T-helper 2 cell treated with Interferon-gamma antibody and Interleukin-4, amounts not matched to agents 100 ng/mL and 5 ng/mL, for 36 hours (primary cell): ENCODE measurements around the gene JMJD1C. TPM values are rescaled to one million over a fixed set of nuclear protein-coding genes. Genes with fewer than 3 reads are reported as not detected.

ENCODE experiments used
- intact Hi-C: fragments of 100-400 bp; cut with micrococcal nuclease; formaldehyde crosslinking; loops from one replicate; pipeline ENCODE4 v1.15.1; 2023
- total RNA-seq: library from RNA; stranded (reverse); gene quantifications from 2 replicates; pipeline ENCODE4 v1.2.3, GENCODE V29; 2022

Gene JMJD1C
- total RNA-seq, 1 donor from 2014 or later: 43.3 TPM

- intact Hi-C loops: no loop called here
Observed at GRCh38 chr10:63481815-63482421, 16.1 kb upstream of the JMJD1C start.

GRCh38 chr10:63480237-63480636 lies 14.5 kb upstream of the JMJD1C start:
- intact Hi-C loops: no loop called here

GRCh38 chr10:63478564-63478963 lies 12.8 kb upstream of the JMJD1C start:
- intact Hi-C loops: no loop called here

- intact Hi-C loops: no loop called here
Observed at GRCh38 chr10:63477927-63478326, 12.2 kb upstream of the JMJD1C start.

GRCh38 chr10:63474488-63474887 lies 8.7 kb upstream of the JMJD1C start:
- intact Hi-C loops: no loop called here

- intact Hi-C loops: no loop called here
Observed at GRCh38 chr10:63470928-63471327, 5.2 kb upstream of the JMJD1C start.

- intact Hi-C loops: no loop called here
Observed at GRCh38 chr10:63468947-63469346, 3.2 kb upstream of the JMJD1C start.

GRCh38 chr10:63467841-63468240 lies 2.1 kb upstream of the JMJD1C start:
- intact Hi-C loops: no loop called here

GRCh38 chr10:63466144-63466935 lies 563 bp upstream of the JMJD1C start:
- intact Hi-C loops: no loop called here

GRCh38 chr10:63464402-63465292 lies 1.1 kb downstream of the JMJD1C start:
- intact Hi-C loops: loop anchor here (1.0 to 2.0 kb wide), 4 partner anchors 58 to 248 kb away; no protein-coding TSS in a partner anchor

GRCh38 chr10:63462442-63462841 lies 3.3 kb downstream of the JMJD1C start:
- intact Hi-C loops: no loop called here

- intact Hi-C loops: no loop called here
Observed at GRCh38 chr10:63458177-63458576, 7.6 kb downstream of the JMJD1C start.

GRCh38 chr10:63457594-63457993 lies 8.2 kb downstream of the JMJD1C start:
- intact Hi-C loops: no loop called here

GRCh38 chr10:63456437-63457210 lies 9.2 kb downstream of the JMJD1C start:
- intact Hi-C loops: no loop called here

GRCh38 chr10:63455507-63455906 lies 10.3 kb downstream of the JMJD1C start:
- intact Hi-C loops: no loop called here

GRCh38 chr10:63454631-63455030 lies 11.1 kb downstream of the JMJD1C start:
- intact Hi-C loops: no loop called here

- intact Hi-C loops: no loop called here
Observed at GRCh38 chr10:63452524-63452923, 13.3 kb downstream of the JMJD1C start.

GRCh38 chr10:63446716-63447440 lies 18.9 kb downstream of the JMJD1C start:
- intact Hi-C loops: no loop called here

- intact Hi-C loops: no loop called here
Observed at GRCh38 chr10:63441404-63441803, 24.4 kb downstream of the JMJD1C start.

GRCh38 chr10:63439607-63440006 lies 26.2 kb downstream of the JMJD1C start:
- intact Hi-C loops: no loop called here
